Ovary (tissue), 9 donors: ENCODE results near the gene TIMELESS. TPM values are rescaled to one million over a fixed set of nuclear protein-coding genes. Genes with fewer than 3 reads are reported as not detected.

ENCODE experiments used
- DNase-seq, 5 donors: peaks; one replicate each; pipeline ENCODE4 v3.0.0-alpha.2; 2019 to 2020
- H3K27ac ChIP-seq, 2 donors: fragments of 200-600 bp; one replicate each; pipeline versions ENCODE4 v1.5.1 to v1.8.0; 2019 to 2022
- H3K27me3 ChIP-seq: fragments of 200-600 bp; one replicate; pipeline ENCODE4 v1.8.0; 2022
- H3K36me3 ChIP-seq: fragments of 200-600 bp; sonication (generic); one replicate; pipeline ENCODE4 v1.5.1; 2019
- H3K4me1 ChIP-seq: one replicate; pipeline ENCODE4 v1.8.1; 2013; ENCODE audit warnings: mild to moderate bottlenecking, moderate library complexity; ENCODE audit not compliant: insufficient read depth
- H3K4me3 ChIP-seq: fragments of 200-600 bp; sonication (generic); one replicate; pipeline ENCODE4 v1.5.1; 2017
- H3K9me3 ChIP-seq, 2 donors: fragments of 200-600 bp in 1 of 2; sonication (generic) in 1 of 2; one replicate each; pipeline versions ENCODE4 v1.5.1 to v1.8.1; 2013 to 2019; ENCODE audit warnings: mild to moderate bottlenecking in 1 of 2, moderate library complexity in 1 of 2
- EP300 ChIP-seq: sonication (generic); formaldehyde crosslinking; IDR thresholded peaks from one replicate; pipeline ENCODE4 v1.6.1; 2017; ENCODE audit warnings: antibody characterized with exemption
- POLR2A ChIP-seq: fragments of 450-650 bp; IDR thresholded peaks from one replicate; pipeline ENCODE4 v1.6.1; 2017; ENCODE audit warnings: antibody characterized with exemption, mild to moderate bottlenecking, moderate library complexity
- WGBS, 3 donors: extraction: QIAGEN DNeasy Blood & Tissue Kit in 1 of 3; methylation state at CpG; one replicate each; pipeline versions ENCODE4 v1.1.5 to v1.1.7; 2013 to 2017; 5-methylcytosine and 5-hydroxymethylcytosine counted together
- intact Hi-C, 4 donors: fragments of 100-400 bp; cut with DNase I; formaldehyde crosslinking; loops; one replicate each; pipeline versions ENCODE4 v1.11.0 to v1.15.1; 2022 to 2023
- polyA plus RNA-seq, 2 donors: library from polyadenylated mRNA; stranded (reverse); fragments of 200-250 nt in 1 of 2; fragments of 350-450 nt in 1 of 2; fragmentation: Illumina TruSeq in 1 of 2; extraction: RNeasy Lipid Tissue Mini Kit (QIAGEN cat#74804) in 1 of 2; gene quantifications; one replicate each; pipeline ENCODE4 v1.2.3, GENCODE V29; 2013 to 2014
- total RNA-seq, 7 donors: library from RNA; depleted of rRNA in 2 of 7; stranded (reverse); fragments of >200 nt in 2 of 7; fragmentation: NEBNext Ultra II Directional in 3 of 7; extraction: Animal tissue kit (Norgen Biotek cat#: 25700) in 3 of 7; gene quantifications; one replicate each; pipeline versions ENCODE4 v1.1.0 to v1.2.4, GENCODE V29; 2016 to 2023
- TF ChIP-seq, protein P1 (sequence below), 3 donors: fragments of 450-650 bp in 2 of 3; fragments of 200-600 bp in 1 of 3; IDR thresholded peaks; one replicate each; pipeline versions ENCODE4 v1.5.1 to v1.8.0; 2016 to 2022; ENCODE audit warnings: antibody characterized with exemption in 3 of 3, mild to moderate bottlenecking in 1 of 3
- donor health status: DM: no; HTN: no; CAD: no; lungs with moderate emphysema.
- donor health status: DM: no; HTN: no; CAD: no.
- donor health status: Bipolar disorder and iron deficiency.
- donor health status: DM: yes; HTN: yes; CAD: no.
- donor health status: DM: no; HTN: no; CAD: no.
- donor health status: DM: yes; HTN: yes; CAD: no.

The TIMELESS gene
- total and polyA plus RNA-seq, 9 donors: 2.1 to 6.4 (median 3.2) TPM

DNA sequence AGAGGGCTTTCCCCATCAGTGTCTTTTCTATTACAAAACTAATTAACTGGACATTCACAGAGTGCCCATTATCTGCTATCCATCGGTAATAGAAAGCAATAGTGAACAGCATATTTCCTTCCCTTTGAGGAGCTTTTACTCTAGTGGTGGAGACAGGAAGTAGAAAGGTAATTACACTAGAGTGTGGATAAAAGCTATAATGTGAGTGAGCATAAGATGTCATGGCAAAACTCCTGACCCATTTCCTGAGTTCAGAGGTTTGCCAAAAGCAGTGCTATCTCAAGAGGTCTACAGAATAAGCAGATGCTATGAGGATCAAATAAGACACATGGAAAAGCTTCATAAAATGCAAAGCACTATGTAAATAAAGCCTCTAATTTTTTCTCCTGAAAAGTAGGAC, 24.0 kb downstream of the TIMELESS start:
- intact Hi-C loops: no loop called here
- H3K9me3 ChIP-seq: no peaks in the 10 kb centered on the region
- DNase-seq: no peak
- H3K36me3 ChIP-seq: no peaks in the 10 kb centered on the region
- no peak overlapping the region for H3K4me3 ChIP-seq
- H3K4me1 ChIP-seq: no peaks in the 10 kb centered on the region
- H3K27me3 ChIP-seq: no peaks in the 10 kb centered on the region
- WGBS, 3 donors: 79 to 90% (median 82%) methylated on average over 1 of the region's 1 CpG
- TF ChIP-seq, protein P1, sequence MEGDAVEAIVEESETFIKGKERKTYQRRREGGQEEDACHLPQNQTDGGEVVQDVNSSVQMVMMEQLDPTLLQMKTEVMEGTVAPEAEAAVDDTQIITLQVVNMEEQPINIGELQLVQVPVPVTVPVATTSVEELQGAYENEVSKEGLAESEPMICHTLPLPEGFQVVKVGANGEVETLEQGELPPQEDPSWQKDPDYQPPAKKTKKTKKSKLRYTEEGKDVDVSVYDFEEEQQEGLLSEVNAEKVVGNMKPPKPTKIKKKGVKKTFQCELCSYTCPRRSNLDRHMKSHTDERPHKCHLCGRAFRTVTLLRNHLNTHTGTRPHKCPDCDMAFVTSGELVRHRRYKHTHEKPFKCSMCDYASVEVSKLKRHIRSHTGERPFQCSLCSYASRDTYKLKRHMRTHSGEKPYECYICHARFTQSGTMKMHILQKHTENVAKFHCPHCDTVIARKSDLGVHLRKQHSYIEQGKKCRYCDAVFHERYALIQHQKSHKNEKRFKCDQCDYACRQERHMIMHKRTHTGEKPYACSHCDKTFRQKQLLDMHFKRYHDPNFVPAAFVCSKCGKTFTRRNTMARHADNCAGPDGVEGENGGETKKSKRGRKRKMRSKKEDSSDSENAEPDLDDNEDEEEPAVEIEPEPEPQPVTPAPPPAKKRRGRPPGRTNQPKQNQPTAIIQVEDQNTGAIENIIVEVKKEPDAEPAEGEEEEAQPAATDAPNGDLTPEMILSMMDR (IDR thresholded peaks at IDR 0.05): no peak
- no peak for TF ChIP-seq EP300
- H3K27ac ChIP-seq: no peak overlapping the region

DNA sequence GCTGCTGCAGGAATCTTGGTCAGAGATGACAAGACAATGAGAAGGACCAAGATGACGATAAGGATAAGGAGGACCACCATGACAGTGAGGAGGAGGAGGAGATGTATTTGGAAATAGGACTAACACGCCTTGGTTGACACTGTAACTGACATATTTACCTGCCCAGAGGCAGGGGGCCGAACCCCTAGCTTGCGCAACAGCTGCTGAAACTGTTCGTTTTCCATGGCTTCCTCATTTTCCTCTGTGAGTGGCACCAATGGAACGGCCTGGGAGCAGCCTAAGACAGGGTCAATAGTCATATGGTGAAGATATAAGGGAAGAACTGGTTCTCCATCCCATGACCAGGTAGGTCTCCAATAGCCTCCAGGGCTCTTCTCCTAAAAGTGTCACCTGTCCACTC, 28.8 kb downstream of the TIMELESS start:
- TF ChIP-seq, protein P1 (IDR thresholded peaks at IDR 0.05): no peak
- no peak for TF ChIP-seq POLR2A
- intact Hi-C loops: no loop called here
- H3K36me3 ChIP-seq: no peaks in the 10 kb centered on the region
- WGBS, 3 donors: 87 to 91% (median 89%) methylated on average over 6 of the region's 6 CpGs
- no peak overlapping the region for H3K4me3 ChIP-seq
- no peak for DNase-seq
- H3K27me3 ChIP-seq: no peaks in the 10 kb centered on the region
- no peak overlapping the region for H3K27ac ChIP-seq
- no peaks in the 10 kb centered on the region for H3K9me3 ChIP-seq
- no peaks in the 10 kb centered on the region for H3K4me1 ChIP-seq

DNA sequence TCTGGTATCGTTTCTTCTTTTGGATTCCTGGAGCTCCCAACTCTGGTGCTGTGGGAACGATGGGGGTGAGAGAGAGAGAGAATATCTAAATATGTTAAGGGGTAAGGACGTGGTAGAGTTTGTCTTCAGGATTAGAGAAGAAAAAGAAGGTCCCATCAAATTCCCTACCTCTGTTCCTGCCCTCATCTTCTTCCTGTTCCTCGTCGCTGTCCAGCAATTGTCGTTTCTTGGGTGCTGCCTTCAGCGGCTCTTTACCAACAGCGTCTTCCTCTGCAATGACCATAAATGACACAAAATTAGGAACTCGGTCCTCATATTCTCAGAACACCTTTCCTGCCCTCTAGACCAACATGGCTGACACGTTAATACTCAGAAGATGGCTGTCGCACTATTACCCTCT, 31.5 kb downstream of the TIMELESS start:
- H3K27ac ChIP-seq: no peak overlapping the region
- H3K36me3 ChIP-seq: no peaks in the 10 kb centered on the region
- no peaks in the 10 kb centered on the region for H3K9me3 ChIP-seq
- WGBS, 3 donors: 94 to 96% (median 95%) methylated on average over 11 of the region's 11 CpGs
- intact Hi-C loops: no loop called here
- H3K4me1 ChIP-seq: no peaks in the 10 kb centered on the region
- TF ChIP-seq EP300: no peak
- TF ChIP-seq POLR2A: no peak
- H3K27me3 ChIP-seq: no peaks in the 10 kb centered on the region
- H3K4me3 ChIP-seq: no peak overlapping the region
- no peak for DNase-seq

DNA sequence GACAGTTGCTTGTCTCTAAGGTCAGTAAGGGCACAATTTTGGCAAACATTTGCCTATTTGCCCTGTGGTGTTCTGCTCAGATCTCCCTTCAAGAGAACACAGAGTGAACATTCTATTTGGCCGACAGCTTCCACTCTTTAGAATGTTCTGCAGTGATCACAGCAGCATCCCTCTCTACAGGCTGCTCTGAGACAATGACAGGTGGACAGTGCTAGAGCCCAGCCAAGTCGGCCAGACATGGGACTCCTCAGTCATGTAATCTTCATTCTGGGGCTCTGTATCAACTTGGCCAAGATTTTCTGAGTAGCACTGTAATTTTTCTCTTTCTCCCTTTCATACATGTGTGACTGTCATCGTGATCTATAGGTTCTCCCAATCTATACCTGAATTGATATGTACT, 34.8 kb downstream of the TIMELESS start:
- no peak overlapping the region for H3K27ac ChIP-seq
- no peaks in the 10 kb centered on the region for H3K27me3 ChIP-seq
- intact Hi-C loops: no loop called here
- TF ChIP-seq, protein P1 (IDR thresholded peaks at IDR 0.05): no peak
- TF ChIP-seq EP300 (no peak), POLR2A (no peak)
- no peaks in the 10 kb centered on the region for H3K36me3 ChIP-seq
- no peak for DNase-seq
- H3K4me1 ChIP-seq: no peaks in the 10 kb centered on the region
- no peak overlapping the region for H3K4me3 ChIP-seq
- 76 to 86% (median 86%) methylated on average over 3 of the region's 3 CpGs for WGBS, 3 donors
- no peaks in the 10 kb centered on the region for H3K9me3 ChIP-seq

DNA sequence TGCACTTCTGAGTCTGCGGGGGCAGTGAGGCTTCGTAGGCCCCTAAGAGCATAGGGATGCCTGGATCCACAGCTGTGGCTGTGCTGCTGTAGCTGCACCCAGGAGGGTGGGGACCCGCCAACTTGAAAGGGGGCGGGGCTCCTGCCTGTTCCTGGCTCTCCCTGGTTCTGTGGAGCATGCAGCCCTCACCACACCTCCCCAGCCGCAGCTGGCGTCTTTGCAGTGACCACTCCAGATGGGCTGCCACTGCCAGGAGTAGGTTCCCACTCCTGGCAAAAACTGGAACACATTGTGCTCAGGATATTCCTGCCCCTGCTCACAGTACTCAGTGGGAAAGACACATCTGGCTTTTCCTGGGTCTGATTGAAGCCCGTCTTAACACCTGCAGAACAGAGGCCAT, 35.8 kb downstream of the TIMELESS start:
- H3K36me3 ChIP-seq: no peaks in the 10 kb centered on the region
- no peaks in the 10 kb centered on the region for H3K9me3 ChIP-seq
- no peaks in the 10 kb centered on the region for H3K4me1 ChIP-seq
- intact Hi-C loops: no loop called here
- no peaks in the 10 kb centered on the region for H3K27me3 ChIP-seq
- TF ChIP-seq, protein P1 (IDR thresholded peaks at IDR 0.05): no peak
- TF ChIP-seq EP300 (no peak), POLR2A (no peak)
- H3K4me3 ChIP-seq: no peak overlapping the region
- 82 to 87% (median 84%) methylated on average over 4 to 7 of the region's 7 CpGs for WGBS, 3 donors
- no peak for DNase-seq
- no peak overlapping the region for H3K27ac ChIP-seq
